Skeletal muscle tissue (tissue), 4 donors: Measurements from ENCODE around the gene CHRND. TPM values are rescaled to one million over a fixed set of nuclear protein-coding genes. Genes with fewer than 3 reads are reported as not detected.

Experiments used
- H3K27ac ChIP-seq: one replicate; pipeline ENCODE4 v1.7.0; 2013; ENCODE audit warnings: mild to moderate bottlenecking, low read depth, low read length, inconsistent platforms
- H3K27me3 ChIP-seq, 3 donors: one replicate each; pipeline ENCODE4 v1.7.0; 2013; ENCODE audit warnings: low read length in 3 of 3; ENCODE audit not compliant: control insufficient read depth in 3 of 3, insufficient read depth in 3 of 3
- H3K36me3 ChIP-seq, 3 donors: one replicate each; pipeline ENCODE4 v1.7.0; 2013; ENCODE audit warnings: low read length in 3 of 3; ENCODE audit not compliant: control insufficient read depth in 3 of 3, insufficient read depth in 3 of 3
- H3K4me1 ChIP-seq, 3 donors: one replicate each; pipeline ENCODE4 v1.7.0; 2013; ENCODE audit warnings: low read length in 3 of 3, mild to moderate bottlenecking in 3 of 3; ENCODE audit not compliant: control insufficient read depth in 3 of 3, insufficient read depth in 3 of 3
- H3K4me3 ChIP-seq, 3 donors: one replicate each; pipeline ENCODE4 v1.7.0; 2013; ENCODE audit warnings: low read length in 3 of 3
- H3K9ac ChIP-seq, 3 donors: one replicate each; pipeline ENCODE4 v1.7.0; 2013; ENCODE audit warnings: low read length in 3 of 3, mild to moderate bottlenecking in 3 of 3, moderate library complexity in 2 of 3, low read depth in 1 of 3
- H3K9me3 ChIP-seq, 3 donors: one replicate each; pipeline ENCODE4 v1.7.0; 2013; ENCODE audit warnings: low read length in 3 of 3; ENCODE audit not compliant: control insufficient read depth in 3 of 3
- total RNA-seq: library from RNA; depleted of rRNA; stranded (reverse); fragments of >200 nt; gene quantifications from one replicate; pipeline ENCODE4 v1.2.3, GENCODE V29; 2014
- donor health status: Osteomylitis.

Gene CHRND
- total RNA-seq, 1 donor from 2014 or later: 32.9 TPM

- no peaks in the 10 kb centered on the region for H3K27me3 ChIP-seq
These were observed 23.8 kb downstream of the CHRND start for GRCh38 chr2:232549655-232550353.

DNA sequence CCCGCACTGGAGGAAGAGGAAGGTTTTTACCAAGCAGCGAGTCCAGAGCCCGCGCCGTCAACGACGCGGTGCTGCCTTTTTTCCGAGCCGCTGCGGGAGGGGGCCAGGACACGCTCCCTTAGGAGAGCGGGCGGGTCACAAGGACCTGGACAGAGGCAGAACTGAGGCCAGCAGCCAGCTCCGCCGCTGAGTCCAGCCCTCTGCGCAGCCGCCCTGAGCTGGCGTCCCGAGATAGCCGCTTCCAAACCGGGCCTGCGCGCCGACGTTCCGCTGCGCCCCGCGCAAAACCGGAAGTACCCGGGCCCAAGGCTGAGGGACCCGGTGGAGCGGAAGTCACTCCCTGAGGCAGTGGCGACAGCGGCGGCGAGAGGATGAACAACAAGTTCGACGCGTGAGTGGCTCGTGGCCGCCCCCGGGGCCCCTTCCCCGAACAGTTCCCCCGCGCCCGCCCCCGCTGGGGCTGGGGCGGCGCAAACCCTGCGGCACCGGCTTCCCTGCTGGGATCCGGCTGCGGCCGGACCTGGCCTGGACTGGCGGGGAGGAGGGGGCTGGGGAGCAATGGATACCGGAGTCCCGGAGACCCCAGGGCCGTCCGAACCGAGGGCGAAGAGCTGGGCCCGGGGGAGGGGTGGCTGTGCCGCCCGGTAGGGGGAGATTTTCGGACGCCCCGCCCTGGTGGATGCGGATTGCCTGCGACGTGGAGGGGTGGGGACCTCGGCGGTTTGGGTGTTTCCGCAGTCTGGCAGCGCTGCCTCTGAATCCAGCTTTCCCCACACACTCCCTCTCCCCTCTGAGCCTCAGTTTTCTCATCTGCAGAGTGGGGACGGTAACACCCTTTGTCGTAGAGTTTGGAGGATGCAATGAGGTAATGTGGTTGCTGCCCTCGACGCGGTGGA is 24.6 kb downstream of the CHRND start, which contains the start of the genes EIF4E2 and TIGD1:
EIF4E2 (plus strand) TSS at position 336 of the 896 bp plus-strand sequence; CDS start at position 372, 36 bp downstream.
TIGD1 (minus strand) TSS at position 204 of the 896 bp plus-strand sequence. CDS start 675 bp downstream, outside the sequence.
- H3K9me3 ChIP-seq: no peaks in the 10 kb centered on the region
- H3K4me1 ChIP-seq: peaks cover 20 to 62% (median 21%) of the 10 kb centered on the region in 3 donors
- H3K9ac ChIP-seq: peak within 1 kb of the TSS; percentile 91 to 95 (median 95)
- H3K4me3 ChIP-seq: peak within 1 kb of the TSS; percentile 88 to 95 (median 93)
- H3K27ac ChIP-seq: peak within 1 kb of the TSS; percentile 97
- no peaks in the 10 kb centered on the region for H3K27me3 ChIP-seq
- peaks cover 4 to 22% (median 11%) of the 10 kb centered on the region in 3 donors for H3K36me3 ChIP-seq

More at GRCh38 chr2:232549655-232550353, 23.8 kb downstream of the CHRND start:
- H3K36me3 ChIP-seq: peaks cover 5 to 22% (median 11%) of the 10 kb centered on the region in 3 donors
- H3K9ac ChIP-seq: peak overlapping the region; percentile 91 to 95 (median 92)
- H3K9me3 ChIP-seq: no peaks in the 10 kb centered on the region
- H3K27ac ChIP-seq: peak overlapping the region; percentile 97
- H3K4me1 ChIP-seq: peaks cover 20 to 61% (median 24%) of the 10 kb centered on the region in 3 donors
- peak overlapping the region; percentile 88 to 95 (median 93) for H3K4me3 ChIP-seq

DNA sequence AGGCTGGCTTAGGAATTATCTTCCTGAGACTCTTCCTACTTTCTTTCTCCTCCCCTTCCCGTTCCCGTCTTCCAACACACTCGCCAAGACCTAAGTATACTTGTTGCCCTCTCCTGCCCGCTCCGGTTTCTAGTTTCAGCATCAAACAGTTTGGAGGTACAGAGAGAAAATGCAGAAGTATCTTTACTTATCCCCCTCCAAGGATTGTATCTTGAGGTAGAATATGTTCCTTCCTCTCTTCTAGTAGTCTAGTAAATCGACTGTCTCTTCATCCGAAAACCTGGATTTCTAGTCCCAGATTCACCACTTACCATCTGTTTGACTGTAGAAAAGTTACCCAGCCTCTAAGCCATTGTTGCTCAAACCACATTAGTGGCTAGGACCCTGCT is 25.3 kb downstream of the CHRND start:
- peak overlapping the region; percentile 97 for H3K27ac ChIP-seq
- peaks cover 3 to 22% (median 11%) of the 10 kb centered on the region in 3 donors for H3K36me3 ChIP-seq
- peaks cover 19 to 63% (median 20%) of the 10 kb centered on the region in 3 donors for H3K4me1 ChIP-seq
- peak overlapping the region; percentile 91 to 95 (median 95) for H3K9ac ChIP-seq
- H3K4me3 ChIP-seq: peak overlapping the region; percentile 88 to 95 (median 93)
- H3K27me3 ChIP-seq: no peaks in the 10 kb centered on the region
- H3K9me3 ChIP-seq: no peaks in the 10 kb centered on the region

DNA sequence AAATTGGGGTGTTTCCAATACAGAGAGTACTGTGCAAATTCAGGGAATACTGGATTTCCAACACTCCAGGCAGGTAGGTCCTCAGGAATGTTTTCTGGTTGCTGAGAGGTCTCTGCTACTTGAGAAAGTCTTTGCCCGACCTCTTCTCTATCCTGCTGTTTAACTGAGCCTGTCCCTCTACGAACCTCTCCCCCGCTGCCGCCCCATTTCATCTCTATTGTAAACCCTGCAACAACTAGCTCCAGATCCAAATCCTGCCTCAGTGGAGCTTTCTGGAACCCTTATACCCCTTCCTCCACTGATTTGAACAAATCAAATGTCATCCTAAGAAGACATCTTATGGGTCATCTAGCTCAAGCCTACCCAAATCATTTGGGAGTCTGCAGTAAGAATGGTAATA is 25.8 kb downstream of the CHRND start:
- Histone ChIP-seq H3K9ac (peak overlapping the region; percentile 28 to 95 (median 95)), H3K27me3 (no peaks in the 10 kb centered on the region), H3K4me1 (peaks cover 19 to 62% (median 20%) of the 10 kb centered on the region in 3 donors), H3K27ac (peak overlapping the region; percentile 97), H3K4me3 (peak overlapping the region; percentile 88 to 95 (median 93)), H3K36me3 (peaks cover 4 to 27% (median 11%) of the 10 kb centered on the region in 3 donors), H3K9me3 (no peaks in the 10 kb centered on the region)

GRCh38 chr2:232556426-232556825 is 30.5 kb downstream of the CHRND start:
- Histone ChIP-seq H3K27me3 (no peaks in the 10 kb centered on the region), H3K4me3 (no peak overlapping the region), H3K9ac (no peak overlapping the region), H3K9me3 (no peaks in the 10 kb centered on the region), H3K36me3 (peaks cover 23 to 47% (median 35%) of the 10 kb centered on the region in 3 donors), H3K27ac (no peak overlapping the region), H3K4me1 (peaks cover 10 to 42% (median 17%) of the 10 kb centered on the region in 3 donors)

DNA sequence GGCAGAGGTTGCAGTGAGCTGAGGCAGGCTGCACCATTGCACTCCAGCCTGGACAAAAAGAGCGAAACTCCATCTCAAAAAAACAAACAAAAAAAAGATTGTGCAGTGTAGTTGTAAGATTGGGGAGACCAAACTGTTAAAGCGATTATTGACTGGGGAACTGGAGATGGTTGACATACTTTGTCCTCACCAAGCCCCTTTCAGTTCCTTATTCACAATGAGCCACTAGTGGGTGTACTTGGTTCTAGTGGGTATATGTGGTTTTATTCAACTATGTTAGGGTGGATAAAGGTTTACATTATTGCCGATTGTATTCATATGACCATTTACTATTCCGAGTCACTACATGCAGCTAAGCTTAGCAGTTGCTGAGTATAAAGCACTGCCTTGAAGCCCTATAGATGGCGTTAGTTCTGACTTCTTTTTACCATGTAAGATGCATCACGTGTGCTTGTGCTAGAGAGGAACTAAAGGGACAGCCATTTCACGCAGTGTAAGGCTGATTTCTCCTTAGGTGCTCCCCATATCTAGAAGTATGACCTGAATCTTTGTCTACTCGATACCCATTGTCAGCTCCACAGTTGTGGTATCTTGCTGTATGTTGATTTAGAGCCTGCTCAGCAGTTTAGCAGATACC is 36.7 kb downstream of the CHRND start:
- H3K27ac ChIP-seq: no peak overlapping the region
- H3K9me3 ChIP-seq: no peaks in the 10 kb centered on the region
- no peaks in the 10 kb centered on the region for H3K27me3 ChIP-seq
- peaks cover 0 to 8% (median 0%) of the 10 kb centered on the region in 3 donors for H3K4me1 ChIP-seq
- H3K36me3 ChIP-seq: peaks cover 43 to 68% (median 64%) of the 10 kb centered on the region in 3 donors
- no peak overlapping the region for H3K9ac ChIP-seq
- H3K4me3 ChIP-seq: no peak overlapping the region

GRCh38 chr2:232563580-232563979 is 37.6 kb downstream of the CHRND start:
- Histone ChIP-seq H3K27ac (no peak overlapping the region), H3K36me3 (peaks cover 49 to 71% (median 69%) of the 10 kb centered on the region in 3 donors), H3K9ac (no peak overlapping the region), H3K4me3 (no peak overlapping the region), H3K27me3 (no peaks in the 10 kb centered on the region), H3K4me1 (peaks cover 0 to 18% (median 0%) of the 10 kb centered on the region in 3 donors), H3K9me3 (no peaks in the 10 kb centered on the region)

GRCh38 chr2:232567721-232568120 is 41.8 kb downstream of the CHRND start:
- Histone ChIP-seq H3K36me3 (peaks cover 48 to 67% (median 67%) of the 10 kb centered on the region in 3 donors), H3K27ac (no peak overlapping the region), H3K9me3 (no peaks in the 10 kb centered on the region), H3K4me3 (no peak overlapping the region), H3K4me1 (peaks cover 10 to 50% (median 16%) of the 10 kb centered on the region in 3 donors), H3K27me3 (no peaks in the 10 kb centered on the region), H3K9ac (no peak overlapping the region)

GRCh38 chr2:232568161-232568560 is 42.2 kb downstream of the CHRND start:
- Histone ChIP-seq H3K4me3 (no peak overlapping the region), H3K27ac (peak overlapping the region; percentile 26), H3K36me3 (peaks cover 45 to 65% (median 63%) of the 10 kb centered on the region in 3 donors), H3K9me3 (no peaks in the 10 kb centered on the region), H3K9ac (no peak overlapping the region), H3K4me1 (peaks cover 13 to 50% (median 16%) of the 10 kb centered on the region in 3 donors), H3K27me3 (no peaks in the 10 kb centered on the region)
